HPDE6-E6E7 (cell line): ENCODE measurements around the gene FBXO11.

ENCODE experiments used
- DNase-seq: peaks from one replicate; pipeline ENCODE4 v3.0.0; 2011; ENCODE audit warnings: missing footprints; ENCODE audit errors: extremely low spot score

Gene FBXO11

DNA sequence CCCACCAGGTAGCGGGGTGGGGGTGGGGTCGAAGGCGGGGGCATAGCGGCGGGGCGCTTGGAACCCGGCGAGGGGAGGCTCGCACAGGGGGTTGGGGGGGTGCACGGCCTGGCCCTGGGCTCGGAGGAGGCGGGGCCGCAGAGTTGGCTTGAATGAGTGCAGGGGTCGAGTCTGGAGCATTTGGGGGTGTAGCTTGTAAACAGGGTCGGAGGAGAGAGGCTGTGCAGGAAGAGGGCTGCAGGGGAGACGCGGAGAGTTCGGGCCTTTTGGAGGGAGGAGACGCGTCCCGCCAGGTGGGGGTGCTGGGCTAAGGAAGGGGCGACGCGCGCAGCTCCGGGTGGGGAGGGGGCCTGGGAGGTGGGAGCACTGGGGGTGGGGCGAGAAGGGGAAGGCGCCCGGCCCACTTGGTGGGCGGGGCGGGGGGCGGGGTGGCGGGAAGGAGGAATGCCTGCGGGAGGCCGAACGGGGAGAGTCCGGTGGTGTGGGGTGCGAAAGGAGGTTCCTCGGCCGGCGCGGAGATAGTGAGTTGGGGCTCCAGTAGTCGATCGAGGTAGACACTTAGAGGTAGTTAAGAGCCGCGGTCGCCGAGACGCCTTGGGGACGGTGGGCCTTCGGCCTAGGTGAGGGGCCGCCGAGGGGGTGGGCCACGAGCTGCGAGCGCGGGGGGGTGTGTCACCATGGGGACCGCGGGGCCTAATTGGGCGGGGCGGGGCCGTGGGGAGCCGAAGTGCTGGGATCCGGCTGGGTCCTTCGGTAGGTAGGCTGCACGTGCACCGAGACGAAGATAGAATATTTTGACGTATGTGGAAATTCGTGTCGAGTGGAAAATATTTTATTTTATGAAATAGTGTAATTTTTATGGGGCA is 122.6 kb downstream of the FBXO11 start:
- DNase-seq: peak; percentile 62

DNA sequence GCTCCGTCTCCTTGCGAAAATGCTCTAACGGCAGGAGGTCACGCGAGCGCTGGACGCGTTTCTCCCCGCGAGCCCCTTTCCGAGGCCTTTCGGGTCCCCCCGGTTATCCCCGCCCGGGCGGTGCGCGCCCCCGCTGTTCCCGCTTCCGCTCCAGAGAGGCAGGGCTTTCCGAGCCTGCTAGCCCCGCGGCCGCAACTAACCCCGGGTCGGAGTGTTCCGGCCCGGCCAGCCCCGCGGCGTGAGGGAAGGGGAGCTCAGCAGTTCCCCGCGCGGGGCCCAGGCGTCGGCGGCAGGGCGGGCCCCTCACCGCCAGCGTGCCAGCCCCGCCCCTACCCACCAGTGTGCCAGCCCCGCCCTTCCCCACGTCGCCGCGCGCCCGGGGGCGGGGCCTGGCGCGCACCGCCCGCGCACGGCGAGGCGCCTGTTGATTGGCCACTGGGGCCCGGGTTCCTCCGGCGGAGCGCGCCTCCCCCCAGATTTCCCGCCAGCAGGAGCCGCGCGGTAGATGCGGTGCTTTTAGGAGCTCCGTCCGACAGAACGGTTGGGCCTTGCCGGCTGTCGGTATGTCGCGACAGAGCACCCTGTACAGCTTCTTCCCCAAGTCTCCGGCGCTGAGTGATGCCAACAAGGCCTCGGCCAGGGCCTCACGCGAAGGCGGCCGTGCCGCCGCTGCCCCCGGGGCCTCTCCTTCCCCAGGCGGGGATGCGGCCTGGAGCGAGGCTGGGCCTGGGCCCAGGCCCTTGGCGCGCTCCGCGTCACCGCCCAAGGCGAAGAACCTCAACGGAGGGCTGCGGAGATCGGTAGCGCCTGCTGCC is 123.4 kb downstream of the FBXO11 start, which contains the start of gene MSH6:
Gene MSH6, plus strand, starts transcription at position 475 of the 815 bp plus-strand sequence. Its CDS starts 89 bp downstream, at position 564.
- DNase-seq: peak; percentile 95

DNA sequence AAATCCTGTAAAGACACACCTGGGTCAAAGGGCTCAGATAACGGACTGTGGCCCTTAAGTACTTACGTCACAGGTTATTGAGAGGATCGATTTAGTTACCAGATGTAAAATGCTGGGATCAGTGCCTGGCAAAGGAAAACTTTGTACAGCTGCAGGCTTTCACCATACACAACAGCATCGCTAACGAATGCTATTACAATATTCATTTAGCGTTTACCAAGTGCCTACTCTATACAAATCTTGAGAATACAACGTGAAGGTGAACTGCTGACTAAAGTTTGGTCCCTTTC is 124.0 kb downstream of the FBXO11 start:
- DNase-seq: no peak

DNA sequence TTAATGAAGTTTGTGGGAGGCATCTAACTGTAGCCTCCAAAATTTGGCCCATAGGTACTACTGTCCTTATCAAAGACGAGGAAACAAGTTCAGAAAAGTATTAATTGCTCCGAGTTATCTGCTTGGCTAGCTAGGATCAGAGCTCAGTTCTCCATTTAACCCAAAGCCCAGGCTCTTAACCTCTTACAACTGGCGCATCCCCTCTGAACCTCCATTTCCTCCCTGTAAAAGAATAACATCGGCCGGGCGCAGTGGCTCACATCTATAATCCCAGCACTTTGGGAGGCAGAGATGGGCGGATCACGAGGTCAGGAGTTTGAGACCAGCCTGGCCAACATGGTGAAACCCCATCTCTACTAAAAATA is 126.9 kb downstream of the FBXO11 start:
- no peak for DNase-seq

DNA sequence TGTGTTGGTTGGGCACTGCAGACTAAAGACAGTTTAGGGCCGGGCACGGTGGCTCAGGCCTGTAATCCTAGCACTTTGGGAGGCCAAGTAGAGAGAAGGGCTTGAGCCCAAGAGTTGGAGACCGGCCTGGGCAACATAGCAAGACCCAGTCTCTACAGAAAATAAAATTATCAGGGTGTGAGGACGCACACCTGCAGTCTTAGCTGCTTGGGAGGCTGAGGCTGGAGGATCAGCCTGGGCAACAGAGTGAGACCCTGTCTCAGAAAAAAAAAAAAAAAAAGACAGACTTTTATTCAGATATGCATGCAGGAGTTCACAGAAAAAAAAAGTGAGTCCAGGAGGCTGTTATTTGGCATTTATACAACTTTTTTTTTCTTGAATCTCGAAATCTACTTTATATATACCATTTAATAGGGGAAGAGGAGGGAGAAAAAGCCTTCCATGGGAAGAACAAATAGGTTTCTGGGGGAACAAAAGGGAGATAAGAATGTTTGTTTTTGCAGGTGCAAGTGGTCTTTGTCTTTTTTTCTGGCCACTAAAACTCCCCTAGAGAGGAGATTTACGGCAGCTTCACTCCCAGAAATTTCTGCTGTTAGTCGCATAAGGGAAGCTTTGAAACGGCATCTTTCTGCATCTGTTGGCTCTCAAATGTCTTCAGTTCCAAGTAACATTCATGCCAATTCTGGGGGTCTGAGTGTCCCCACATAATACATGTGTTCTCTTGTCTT is 127.4 kb downstream of the FBXO11 start:
- no peak for DNase-seq

DNA sequence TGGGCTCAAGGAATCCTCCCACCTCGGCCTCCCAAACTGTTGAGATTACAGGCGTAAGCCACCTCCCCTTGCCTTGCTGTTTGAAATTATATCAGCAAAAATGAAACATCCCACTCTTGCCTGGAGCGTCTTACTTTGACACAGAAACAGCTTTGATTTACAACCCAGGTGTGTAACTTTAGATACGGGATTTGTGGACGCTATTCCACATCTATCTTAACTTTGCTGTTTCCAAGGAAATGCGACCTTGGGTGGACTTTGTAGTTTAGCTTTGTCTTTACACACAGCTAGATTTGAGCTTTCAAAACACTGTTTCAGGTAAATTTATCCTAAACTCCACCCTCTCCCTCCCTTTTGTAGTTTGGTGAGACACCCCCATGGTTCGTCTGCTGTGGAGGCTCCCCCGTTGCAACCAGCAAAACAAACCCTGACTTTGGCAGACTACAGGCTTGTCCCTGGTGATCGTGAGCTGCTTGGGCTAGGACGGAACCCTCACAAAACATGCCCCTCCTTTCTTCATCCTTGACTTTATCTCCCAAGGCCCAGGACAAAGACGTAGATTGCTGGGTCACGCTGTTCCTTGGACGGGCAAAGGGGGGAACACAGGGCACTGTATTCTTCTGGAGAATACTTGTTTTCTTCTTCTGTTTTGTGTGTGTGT is 128.9 kb downstream of the FBXO11 start:
- no peak for DNase-seq

DNA sequence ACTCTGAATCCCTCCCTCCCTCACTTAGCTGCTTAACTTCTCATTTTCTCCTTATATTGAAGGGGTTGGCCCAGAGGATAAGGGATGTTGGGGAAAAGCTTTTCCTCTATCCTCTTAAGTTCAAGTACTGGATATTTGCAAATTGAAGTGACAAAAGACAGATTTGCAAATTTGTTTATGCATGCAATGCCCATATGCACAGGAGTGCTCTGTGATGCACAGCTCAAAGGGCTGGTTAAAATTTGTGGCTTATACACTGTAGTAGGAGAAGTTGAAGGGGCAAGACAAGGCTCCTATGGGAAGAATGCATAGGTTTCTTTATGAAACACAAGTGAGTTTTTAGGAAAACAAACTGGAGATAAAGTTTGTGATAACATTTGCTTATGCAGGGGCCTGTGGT is 131.7 kb downstream of the FBXO11 start:
- DNase-seq: no peak

DNA sequence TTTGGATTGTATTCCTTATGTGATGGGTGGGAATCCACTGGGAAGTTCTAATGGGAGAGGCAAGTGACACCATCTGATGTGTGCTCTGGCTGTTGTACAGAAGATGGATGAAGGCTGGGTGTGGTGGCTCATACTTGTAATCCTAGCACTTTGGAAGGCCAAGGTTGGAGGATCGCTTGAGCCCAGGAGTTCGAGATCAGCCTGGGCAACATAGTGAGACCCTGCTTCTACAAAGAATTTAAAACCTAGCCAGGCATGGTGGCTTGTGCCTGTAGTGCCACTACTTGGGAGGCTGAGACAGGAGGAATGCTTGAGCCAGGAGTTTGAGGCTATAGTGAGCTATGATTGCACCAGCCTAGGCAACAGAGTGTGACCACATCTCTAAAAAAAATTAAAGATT is 134.0 kb downstream of the FBXO11 start:
- DNase-seq: no peak

DNA sequence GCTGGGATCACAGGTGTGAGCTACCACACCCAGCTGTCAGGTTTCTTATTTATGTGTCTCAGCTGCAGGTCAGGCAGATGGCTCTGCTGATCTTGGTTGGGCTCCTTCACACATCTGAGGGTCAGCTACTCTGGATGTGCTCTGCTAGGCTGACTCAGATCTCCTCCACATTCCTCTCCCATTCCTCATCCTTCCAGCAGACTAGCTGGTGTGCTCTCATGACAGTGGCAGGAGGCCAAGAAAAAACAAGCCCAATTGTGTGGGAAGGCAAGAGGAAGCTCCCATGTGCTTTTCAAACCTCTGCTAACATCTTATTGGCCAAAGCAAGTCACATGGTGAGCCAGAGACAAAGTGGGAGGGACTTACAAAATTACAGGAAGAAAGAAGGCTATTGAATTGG is 135.1 kb downstream of the FBXO11 start:
- DNase-seq: peak; percentile 89

DNA sequence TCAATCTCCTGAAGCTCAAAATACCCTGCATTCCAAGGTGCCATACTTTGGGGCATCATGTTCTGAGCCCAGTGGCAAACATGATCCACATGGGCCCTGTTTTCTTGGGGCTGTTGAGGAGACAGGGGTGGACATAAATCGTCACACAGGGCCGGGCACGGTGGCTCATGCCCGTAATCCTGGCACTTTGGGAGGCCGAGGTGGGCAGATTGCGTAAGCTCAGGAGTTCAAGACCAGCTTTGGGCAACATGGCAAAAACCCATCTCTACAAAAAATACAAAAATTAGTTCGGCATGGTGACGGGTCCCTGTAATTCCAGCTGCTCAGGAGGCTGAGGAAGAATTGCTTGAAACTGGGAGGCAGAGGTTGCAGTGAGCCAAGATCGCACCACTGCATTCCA is 137.0 kb downstream of the FBXO11 start:
- no peak for DNase-seq

DNA sequence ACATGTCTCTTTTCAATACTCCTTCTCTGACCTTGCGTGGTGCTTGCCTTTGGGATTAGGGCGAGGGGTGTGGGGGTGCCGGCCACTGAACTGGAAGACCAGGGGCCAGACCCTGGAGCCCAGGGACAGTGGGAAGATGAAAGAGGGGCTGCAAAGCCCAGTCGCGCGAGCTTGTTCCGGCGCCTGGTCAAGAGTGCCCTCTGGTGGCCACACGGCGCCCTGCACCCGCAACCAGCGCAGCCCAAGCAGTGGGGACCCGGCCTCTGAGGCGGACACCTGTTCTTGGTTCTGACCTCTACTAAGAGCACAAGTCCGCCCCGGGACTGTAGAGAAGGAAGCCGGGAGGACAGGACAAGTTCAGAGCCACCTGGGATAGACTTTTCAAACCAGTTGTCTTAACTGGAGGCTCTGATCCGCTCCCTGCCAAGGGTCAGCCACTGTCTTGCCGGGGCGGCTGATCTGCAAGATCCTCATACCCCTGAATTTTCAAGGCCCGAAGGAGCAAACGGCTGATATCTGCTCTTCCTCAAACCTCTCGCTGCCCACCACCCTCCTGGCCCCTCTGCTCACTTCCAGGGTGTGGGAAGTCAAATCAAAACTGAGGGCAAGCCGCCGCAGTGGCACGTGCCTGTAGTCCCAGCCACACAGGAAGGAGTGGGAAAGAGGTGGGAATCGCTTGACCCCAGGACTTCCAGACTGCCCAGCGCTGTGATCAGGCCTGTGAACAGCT is 138.3 kb downstream of the FBXO11 start:
- peak; percentile 36 for DNase-seq

DNA sequence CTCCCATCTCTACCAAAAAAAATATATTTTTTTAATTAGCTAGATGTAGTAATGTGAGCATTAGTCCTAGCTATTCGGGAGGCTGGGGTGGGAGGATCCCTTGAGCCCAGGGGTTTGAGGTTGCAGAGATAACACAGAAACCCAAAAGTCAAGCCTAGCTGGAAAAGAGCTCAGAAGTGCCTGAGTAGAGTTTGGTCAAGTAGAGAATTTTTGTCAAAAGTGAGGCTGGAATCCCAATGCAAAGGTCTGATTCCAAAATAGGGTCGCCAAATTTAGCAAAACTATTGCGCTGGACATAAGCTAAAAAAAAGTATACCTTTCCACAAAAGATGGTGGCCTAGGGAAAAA is 138.8 kb downstream of the FBXO11 start:
- DNase-seq: no peak

DNA sequence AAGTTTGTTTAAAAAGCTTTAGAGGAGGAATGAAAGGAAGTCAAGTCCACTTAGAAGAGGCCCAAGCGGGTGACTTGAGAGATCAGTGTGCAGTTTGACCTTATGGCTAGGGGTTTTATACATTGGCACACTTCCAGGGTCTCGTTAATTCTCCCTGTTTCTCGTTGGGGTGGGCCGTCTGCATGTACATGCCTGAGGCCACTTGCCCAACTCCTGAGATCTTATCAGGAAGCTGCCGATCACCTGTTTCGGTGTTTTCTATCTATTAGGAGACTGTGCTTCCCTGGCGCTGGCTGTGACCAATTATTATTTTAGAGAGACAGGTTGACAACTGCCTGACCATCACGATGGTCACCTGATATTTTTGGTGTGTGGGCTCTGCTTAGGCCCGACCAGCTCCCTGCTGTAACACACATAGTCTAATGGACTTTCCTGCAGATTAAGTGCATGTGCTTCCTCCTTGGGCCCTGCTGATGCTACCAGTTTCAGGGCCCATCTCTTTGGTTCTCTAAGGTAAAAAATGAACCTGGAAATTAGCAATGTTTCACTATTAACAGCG is 154.4 kb downstream of the FBXO11 start:
- DNase-seq: no peak

DNA sequence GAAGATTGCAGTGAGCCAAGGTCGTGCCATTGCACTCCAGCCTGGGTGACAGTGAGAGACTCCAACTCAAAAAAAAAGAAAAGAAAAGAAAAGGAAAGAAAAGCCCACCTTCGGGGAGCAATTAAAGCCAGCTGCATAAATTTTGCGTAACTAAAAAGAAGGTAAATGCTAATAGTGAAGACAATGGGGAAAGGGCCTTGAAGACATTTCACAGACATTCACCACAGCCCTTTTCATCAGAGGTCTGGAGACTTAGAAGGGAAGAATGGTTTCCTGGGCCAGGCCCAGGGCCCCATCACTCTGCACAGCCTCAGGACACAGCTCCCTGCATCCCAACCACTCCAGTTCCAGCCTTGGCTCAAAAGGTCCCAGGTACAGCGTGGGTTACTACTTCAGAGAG is 158.4 kb downstream of the FBXO11 start:
- no peak for DNase-seq

DNA sequence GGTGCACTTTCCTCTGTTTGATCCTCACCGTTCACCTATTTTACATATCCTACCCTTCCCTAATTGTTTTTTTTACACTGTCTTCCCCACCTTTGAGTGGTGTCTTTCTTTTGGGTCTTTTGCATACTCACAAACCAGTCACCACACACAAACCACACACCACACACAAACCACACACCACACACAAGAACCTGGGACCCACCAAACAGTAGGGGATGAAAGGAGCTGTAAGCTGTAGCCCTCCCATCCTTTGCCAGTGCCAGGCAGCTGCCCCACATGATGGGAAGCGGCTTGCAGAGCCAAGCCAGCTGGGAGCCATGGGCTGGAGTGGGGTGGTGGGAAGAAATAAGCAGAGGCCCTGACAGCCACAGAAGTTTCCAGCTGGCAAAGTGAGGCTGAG is 162.2 kb downstream of the FBXO11 start:
- no peak for DNase-seq

DNA sequence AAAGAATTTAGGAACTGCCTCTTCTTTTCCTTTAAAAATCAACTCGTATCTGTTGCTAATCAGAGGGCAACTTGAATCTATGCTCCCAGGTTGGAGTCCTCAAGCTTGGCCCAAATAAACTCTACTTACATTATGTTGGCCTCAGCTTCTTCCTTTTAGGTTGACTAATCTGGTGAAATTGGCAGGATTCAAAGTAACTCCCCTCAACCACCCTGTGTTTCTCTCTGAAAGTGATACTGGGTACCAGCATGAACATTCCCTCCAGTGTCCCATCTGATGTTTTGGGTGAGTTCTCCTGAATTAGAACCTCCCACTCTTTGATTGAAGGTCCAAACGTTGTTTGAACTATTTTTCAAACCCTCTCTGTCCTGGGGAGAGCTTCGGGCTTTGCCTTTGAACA is 164.7 kb downstream of the FBXO11 start:
- no peak for DNase-seq

DNA sequence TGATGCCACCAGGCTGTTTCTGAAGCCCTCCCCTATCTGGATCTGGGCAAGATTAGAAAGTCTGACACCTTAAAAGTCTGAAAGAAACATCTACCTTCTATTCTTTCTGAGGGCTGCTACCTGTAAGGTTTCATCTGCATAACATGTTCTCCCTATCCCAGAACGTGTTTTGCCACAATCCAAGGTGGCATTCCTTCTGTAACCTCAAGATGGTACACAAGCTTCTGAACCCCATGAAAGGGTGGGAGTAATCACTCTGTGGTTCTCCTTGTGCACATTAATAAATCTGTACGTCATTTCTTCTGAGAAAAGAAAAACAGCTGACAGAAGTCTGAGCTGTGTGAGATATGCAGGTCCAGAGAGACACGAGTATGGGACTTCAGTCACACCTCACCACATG is 165.2 kb downstream of the FBXO11 start:
- no peak for DNase-seq
